DMS53 treated with DMSO at 0.1 percent for 48 hours (cell line): ENCODE results near the gene CDRT15L2.
"Not testable (repeated sequence)": the region's sequence is repeated elsewhere in the genome, so short reads cannot be mapped to it uniquely, and the experiment has no call there.

ENCODE experiments used
- DNase-seq: peaks from one replicate; lab custom pipeline; 2025; ENCODE audit not compliant: unreplicated experiment; lab: John Stamatoyannopoulos, UW

Gene CDRT15L2

GRCh38 chr17:20573216-20573615 lies 6.3 kb upstream of the CDRT15L2 start:
- not testable (repeated sequence) for DNase-seq

- not testable (repeated sequence) for DNase-seq
Measured at GRCh38 chr17:20575071-20575470, 4.5 kb upstream of the CDRT15L2 start.

- not testable (repeated sequence) for DNase-seq
Measured at GRCh38 chr17:20583891-20584577, 4.5 kb downstream of the CDRT15L2 start.

- peak; percentile 1 for DNase-seq
Measured at GRCh38 chr17:20588744-20589453, 9.4 kb downstream of the CDRT15L2 start.

GRCh38 chr17:20589454-20589810 lies 9.9 kb downstream of the CDRT15L2 start:
- DNase-seq: not testable (repeated sequence)

- DNase-seq: not testable (repeated sequence)
Measured at GRCh38 chr17:20591040-20591439, 11.5 kb downstream of the CDRT15L2 start.

- not testable (repeated sequence) for DNase-seq
Measured at GRCh38 chr17:20605568-20605967, 26.0 kb downstream of the CDRT15L2 start.

- not testable (repeated sequence) for DNase-seq
Measured at GRCh38 chr17:20609490-20609889, 30.0 kb downstream of the CDRT15L2 start.

GRCh38 chr17:20611309-20611708 lies 31.8 kb downstream of the CDRT15L2 start:
- DNase-seq: no peak

- no peak for DNase-seq
Measured at GRCh38 chr17:20612635-20613034, 33.1 kb downstream of the CDRT15L2 start.

- no peak for DNase-seq
Measured at GRCh38 chr17:20613248-20613647, 33.7 kb downstream of the CDRT15L2 start.

GRCh38 chr17:20613905-20614304 lies 34.4 kb downstream of the CDRT15L2 start:
- DNase-seq: no peak

GRCh38 chr17:20615461-20615860 lies 35.9 kb downstream of the CDRT15L2 start:
- not testable (repeated sequence) for DNase-seq
